DMS153 treated with DMSO at 0.1 percent for 48 hours (cell line): ENCODE data around the gene ANAPC5.

Experiments used
- DNase-seq: peaks from one replicate; lab custom pipeline; 2025; ENCODE audit not compliant: unreplicated experiment; lab: John Stamatoyannopoulos, UW

Gene ANAPC5

GRCh38 chr12:121259074-121259473 is 93.1 kb downstream of the ANAPC5 start:
- DNase-seq, result no peak
